KMS-11 (cell line): ENCODE results near the gene HERC3.

Experiments
- H2AFZ ChIP-seq: fragments of 200-600 bp; sonication (generic); 2 replicates; pipeline ENCODE4 v1.6.1; 2016; ENCODE audit warnings: antibody characterized with exemption, mixed run types, low read depth
- H3K27ac ChIP-seq: fragments of 200-600 bp; sonication (generic); 2 replicates; pipeline ENCODE4 v1.6.1; 2016; ENCODE audit warnings: mild to moderate bottlenecking, mixed run types
- H3K27me3 ChIP-seq: fragments of 200-600 bp; sonication (generic); 2 replicates; pipeline ENCODE4 v1.6.1; 2017; ENCODE audit warnings: mild to moderate bottlenecking, low read depth, mixed run types, moderate library complexity; ENCODE audit not compliant: insufficient read depth
- H3K36me3 ChIP-seq: fragments of 200-600 bp; sonication (generic); 2 replicates; pipeline ENCODE4 v1.6.1; 2017; ENCODE audit warnings: mild to moderate bottlenecking, mixed run types; ENCODE audit not compliant: insufficient read depth
- H3K4me1 ChIP-seq: fragments of 200-600 bp; sonication (generic); 2 replicates; pipeline ENCODE4 v1.6.1; 2016; ENCODE audit warnings: mild to moderate bottlenecking, low read depth, mixed run types; ENCODE audit not compliant: poor library complexity, severe bottlenecking
- H3K4me2 ChIP-seq: fragments of 200-600 bp; sonication (generic); 2 replicates; pipeline ENCODE4 v1.7.0; 2016; ENCODE audit warnings: mild to moderate bottlenecking, mixed run types
- H3K4me3 ChIP-seq: fragments of 200-600 bp; sonication (generic); IDR thresholded peaks from 2 replicates; pipeline ENCODE4 v1.6.1; 2017; ENCODE audit warnings: low read depth, low read length, mixed read lengths; ENCODE audit not compliant: insufficient read depth
- H3K79me2 ChIP-seq: fragments of 200-600 bp; sonication (generic); 2 replicates; pipeline ENCODE4 v1.6.1; 2016; ENCODE audit warnings: low read depth, mixed run types; ENCODE audit not compliant: insufficient read depth
- H3K9ac ChIP-seq: fragments of 200-600 bp; sonication (generic); 2 replicates; pipeline ENCODE4 v1.6.1; 2016; ENCODE audit warnings: mild to moderate bottlenecking, mixed run types
- H4K20me1 ChIP-seq: fragments of 200-600 bp; sonication (generic); 2 replicates; pipeline ENCODE4 v1.6.1; 2016; ENCODE audit warnings: mild to moderate bottlenecking, mixed run types; ENCODE audit not compliant: insufficient read depth
- TF ChIP-seq, protein P1 (sequence below): fragments of 200-600 bp; sonication (generic); conservative IDR thresholded peaks from 2 replicates; pipeline ENCODE4 v1.6.1; 2017; ENCODE audit warnings: low read depth, mild to moderate bottlenecking, antibody characterized with exemption, low read length, moderate library complexity, mixed read lengths

Gene HERC3

DNA sequence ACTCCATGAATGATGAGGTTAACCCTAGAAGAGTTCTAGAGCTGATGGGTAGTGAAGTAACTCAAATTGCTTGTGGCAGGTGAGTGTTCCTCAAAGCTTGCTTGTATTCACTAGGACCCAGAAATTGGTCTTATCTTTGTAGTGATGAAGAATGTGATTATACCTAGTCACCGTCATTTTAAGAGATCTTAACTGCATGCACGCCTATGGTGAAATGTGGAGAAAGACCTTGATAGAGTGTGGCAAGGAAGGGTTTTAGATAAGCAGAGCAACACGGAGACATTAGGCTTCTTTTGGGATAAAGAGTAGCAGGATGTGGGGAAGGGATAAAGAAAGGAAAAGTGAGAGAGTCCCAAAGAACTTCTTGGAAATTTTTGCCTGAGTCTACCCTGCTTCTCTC lies 62.9 kb downstream of the HERC3 start:
- Histone ChIP-seq H2AFZ (no peak overlapping the region), H3K4me2 (no peak overlapping the region), H3K36me3 (no peaks in the 10 kb centered on the region), H3K79me2 (no peaks in the 10 kb centered on the region), H4K20me1 (no peaks in the 10 kb centered on the region), H3K27ac (no peak overlapping the region), H3K27me3 (no peaks in the 10 kb centered on the region), H3K9ac (no peak overlapping the region), H3K4me3 (no peak overlapping the region), H3K4me1 (no peaks in the 10 kb centered on the region)
- TF ChIP-seq, protein P1, sequence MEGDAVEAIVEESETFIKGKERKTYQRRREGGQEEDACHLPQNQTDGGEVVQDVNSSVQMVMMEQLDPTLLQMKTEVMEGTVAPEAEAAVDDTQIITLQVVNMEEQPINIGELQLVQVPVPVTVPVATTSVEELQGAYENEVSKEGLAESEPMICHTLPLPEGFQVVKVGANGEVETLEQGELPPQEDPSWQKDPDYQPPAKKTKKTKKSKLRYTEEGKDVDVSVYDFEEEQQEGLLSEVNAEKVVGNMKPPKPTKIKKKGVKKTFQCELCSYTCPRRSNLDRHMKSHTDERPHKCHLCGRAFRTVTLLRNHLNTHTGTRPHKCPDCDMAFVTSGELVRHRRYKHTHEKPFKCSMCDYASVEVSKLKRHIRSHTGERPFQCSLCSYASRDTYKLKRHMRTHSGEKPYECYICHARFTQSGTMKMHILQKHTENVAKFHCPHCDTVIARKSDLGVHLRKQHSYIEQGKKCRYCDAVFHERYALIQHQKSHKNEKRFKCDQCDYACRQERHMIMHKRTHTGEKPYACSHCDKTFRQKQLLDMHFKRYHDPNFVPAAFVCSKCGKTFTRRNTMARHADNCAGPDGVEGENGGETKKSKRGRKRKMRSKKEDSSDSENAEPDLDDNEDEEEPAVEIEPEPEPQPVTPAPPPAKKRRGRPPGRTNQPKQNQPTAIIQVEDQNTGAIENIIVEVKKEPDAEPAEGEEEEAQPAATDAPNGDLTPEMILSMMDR = no peak

DNA sequence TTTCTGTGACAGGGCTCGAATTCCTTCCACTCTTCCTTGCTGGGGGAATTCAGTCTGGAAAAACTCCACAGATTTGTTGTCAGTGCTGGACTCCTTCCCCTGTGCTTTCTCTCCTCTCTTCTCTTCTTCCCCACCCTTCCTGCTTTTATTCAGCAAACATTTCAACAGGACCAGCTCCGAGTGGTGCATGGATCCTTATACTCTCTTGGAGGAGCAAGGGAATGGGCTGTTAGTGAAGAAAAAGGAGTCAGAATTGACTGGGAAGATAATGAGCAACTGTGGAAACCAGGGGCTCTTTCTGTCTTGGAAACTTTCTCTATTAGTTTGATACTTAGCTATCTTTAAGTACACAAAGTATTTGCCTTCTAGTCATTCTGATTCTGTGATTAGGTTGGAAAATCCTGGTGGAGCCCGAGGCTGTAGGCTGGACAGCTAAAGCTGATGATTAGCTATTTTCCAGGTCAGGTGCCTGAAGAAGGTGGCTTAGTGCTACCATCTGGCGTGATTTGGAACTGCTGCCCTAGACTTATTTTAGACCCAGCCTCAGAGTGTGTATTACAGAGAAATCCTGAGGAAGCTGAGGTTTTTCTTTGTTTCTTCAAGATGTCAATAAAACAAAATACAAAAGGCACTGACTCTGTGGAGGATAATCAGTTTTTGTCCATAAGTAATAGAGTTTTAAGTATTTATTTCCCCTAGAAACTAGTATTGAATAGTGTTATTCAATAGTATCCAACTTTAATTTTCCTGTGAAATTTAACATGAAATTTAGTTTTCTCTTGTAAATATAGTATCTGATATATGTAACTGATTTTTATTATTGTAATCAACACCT lies 67.0 kb downstream of the HERC3 start:
- H3K9ac ChIP-seq = no peak overlapping the region
- H3K27me3 ChIP-seq = no peaks in the 10 kb centered on the region
- H3K79me2 ChIP-seq = no peaks in the 10 kb centered on the region
- H3K4me1 ChIP-seq = no peaks in the 10 kb centered on the region
- TF ChIP-seq, protein P1 = peak; percentile 68
- H3K4me3 ChIP-seq = no peak overlapping the region
- no peak overlapping the region for H3K4me2 ChIP-seq
- no peak overlapping the region for H2AFZ ChIP-seq
- H4K20me1 ChIP-seq = no peaks in the 10 kb centered on the region
- no peaks in the 10 kb centered on the region for H3K36me3 ChIP-seq
- no peak overlapping the region for H3K27ac ChIP-seq

DNA sequence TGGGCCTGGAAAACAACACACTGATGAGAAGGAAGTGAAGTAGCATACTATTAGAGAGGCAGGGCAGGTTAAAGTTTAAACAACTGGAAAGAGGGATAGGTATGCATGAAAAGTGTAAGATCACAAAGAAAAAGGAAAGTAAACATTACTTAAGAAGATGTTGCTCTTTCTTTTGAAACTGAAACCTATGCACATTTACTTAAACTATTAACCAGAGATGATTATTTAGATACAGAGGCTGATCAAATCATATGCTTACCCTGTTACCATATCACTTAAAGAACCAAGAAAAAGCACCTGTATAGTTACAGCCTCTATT lies 67.6 kb downstream of the HERC3 start:
- Histone ChIP-seq H3K4me3 (no peak overlapping the region), H3K79me2 (no peaks in the 10 kb centered on the region), H4K20me1 (no peaks in the 10 kb centered on the region), H3K4me1 (no peaks in the 10 kb centered on the region), H3K27me3 (no peaks in the 10 kb centered on the region), H3K36me3 (no peaks in the 10 kb centered on the region), H2AFZ (no peak overlapping the region), H3K4me2 (no peak overlapping the region), H3K9ac (no peak overlapping the region), H3K27ac (no peak overlapping the region)
- TF ChIP-seq, protein P1 = no peak

DNA sequence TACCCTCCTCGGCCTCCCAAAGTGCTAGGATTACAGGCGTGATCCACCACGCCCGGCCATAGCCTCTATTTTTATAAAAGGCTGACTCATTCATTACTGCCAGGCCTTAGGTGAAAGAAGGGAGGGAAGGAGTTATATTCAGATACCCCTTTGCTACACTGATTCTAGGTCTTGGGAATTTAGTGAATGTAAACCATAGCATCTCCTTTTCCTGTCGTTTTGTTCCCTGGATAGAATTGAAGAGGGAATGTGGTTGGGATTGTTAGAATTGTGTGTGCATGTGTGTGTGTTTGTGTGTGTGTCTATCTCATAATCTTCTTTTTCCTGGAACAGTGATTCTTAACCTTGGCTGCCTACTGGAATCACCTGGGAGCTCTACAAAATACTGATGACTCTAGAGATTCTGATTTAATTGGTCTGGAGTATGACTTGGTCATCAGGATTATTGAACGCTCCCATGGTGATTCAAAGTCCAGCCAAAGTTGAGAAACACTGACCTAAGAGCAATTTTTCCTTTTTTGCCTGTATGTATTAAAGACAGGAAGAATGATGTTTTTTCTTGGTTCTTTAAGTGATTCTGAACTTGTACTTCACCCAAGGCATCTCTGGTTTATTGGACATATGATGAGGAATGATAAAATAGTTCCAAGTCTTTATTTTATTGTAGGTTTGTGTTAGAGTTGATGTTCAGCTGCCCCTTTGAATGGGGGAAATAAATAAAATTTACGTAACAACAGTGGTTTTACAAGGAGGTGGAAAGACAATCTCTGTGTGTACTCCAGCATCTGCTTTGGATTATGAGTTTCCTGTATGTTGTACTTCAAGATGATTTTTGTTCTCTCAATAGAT lies 68.4 kb downstream of the HERC3 start:
- Histone ChIP-seq H3K27me3 (no peaks in the 10 kb centered on the region), H3K27ac (no peak overlapping the region), H3K4me3 (no peak overlapping the region), H2AFZ (no peak overlapping the region), H3K36me3 (no peaks in the 10 kb centered on the region), H4K20me1 (no peaks in the 10 kb centered on the region), H3K4me2 (no peak overlapping the region), H3K4me1 (no peaks in the 10 kb centered on the region), H3K79me2 (no peaks in the 10 kb centered on the region), H3K9ac (no peak overlapping the region)
- TF ChIP-seq, protein P1 = no peak
